GDM1 (cell line): ENCODE results near the gene ERBB4.

ENCODE experiments used
- DNase-seq: peaks from one replicate; lab custom pipeline; 2025; lab: John Stamatoyannopoulos, UW

The ERBB4 gene

DNA sequence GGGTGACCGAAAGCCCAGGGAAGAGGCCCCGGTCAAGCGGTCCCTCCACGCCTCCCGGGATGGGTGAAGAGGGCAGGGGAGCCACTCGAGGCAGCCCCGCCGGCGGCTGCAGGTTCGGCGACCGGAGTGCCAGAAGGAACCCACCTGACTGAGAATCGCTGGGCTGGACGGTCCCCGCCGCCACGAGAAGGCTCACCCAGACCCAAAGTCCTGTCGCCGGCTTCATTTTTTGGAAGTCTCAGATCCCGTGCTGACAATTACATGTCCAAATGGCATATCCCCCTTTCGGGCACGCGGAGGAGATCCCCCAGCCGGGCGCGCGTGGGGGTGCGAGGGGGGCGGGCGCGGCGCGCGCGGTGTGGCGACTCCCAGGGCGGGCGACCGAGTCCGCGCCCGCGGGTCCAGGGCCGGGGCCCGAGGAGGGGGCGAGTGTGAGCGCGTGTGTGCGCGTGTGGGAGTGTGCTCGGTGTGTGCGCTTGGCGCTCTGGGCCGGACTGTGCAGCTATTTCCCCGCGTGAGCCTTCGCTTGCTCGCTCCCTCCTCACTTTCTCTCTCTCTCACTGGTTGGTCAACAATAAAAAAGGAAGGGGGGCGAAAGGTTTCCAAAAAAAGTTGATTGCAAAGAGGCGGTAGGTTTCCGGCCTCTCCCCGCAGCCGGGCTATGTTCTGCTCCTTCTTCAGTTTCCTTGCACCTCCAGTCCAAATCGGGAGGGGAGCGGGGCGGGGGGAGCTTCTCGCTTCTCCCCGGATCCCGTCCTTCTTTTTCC is at the start of gene ERBB4:
Gene ERBB4, minus strand, starts transcription at position 498 of the 767 bp plus-strand sequence. Its CDS starts 272 bp downstream, at position 226.
- no peak for DNase-seq

- no peak for DNase-seq
Measured at GRCh38 chr2:212580117-212580516, 41.5 kb upstream of the ERBB4 start.

DNA sequence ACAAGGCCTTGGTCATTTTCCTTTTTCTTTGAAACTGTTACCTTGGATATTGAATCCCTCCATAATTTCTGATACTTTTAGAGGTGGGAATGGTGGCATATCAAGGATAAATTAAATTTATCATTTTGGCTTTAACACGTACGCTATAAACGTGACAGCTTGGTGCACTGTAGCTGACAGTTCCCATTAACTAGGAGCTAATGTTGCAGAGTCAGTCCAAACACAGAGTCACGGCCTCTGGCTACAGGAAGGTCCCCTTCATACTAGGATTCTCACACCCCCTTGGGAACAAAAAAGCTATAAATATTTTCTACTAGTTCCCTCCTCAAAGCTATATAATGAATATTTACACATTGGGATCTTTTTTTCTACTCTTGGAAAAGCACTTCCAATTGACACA is 17.7 kb upstream of the ERBB4 start:
- no peak for DNase-seq

DNA sequence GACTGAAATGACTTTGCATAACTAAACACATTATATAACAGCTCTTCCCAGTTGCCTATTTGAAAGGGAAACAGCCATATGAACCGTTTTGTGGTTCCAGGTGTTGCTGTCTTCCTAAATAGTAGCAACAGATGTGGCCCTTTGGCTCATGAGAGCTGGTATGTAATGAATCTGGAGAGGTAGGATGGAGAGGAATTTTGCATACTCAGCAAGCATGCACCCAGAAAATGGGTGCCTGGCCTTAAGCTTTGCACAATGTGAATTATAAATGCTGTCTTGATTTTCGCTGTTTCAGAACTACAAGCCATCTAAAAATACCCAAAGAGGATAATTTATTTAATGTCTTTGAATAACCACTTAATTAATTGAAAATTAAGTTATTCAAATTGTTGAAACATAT is 15.6 kb upstream of the ERBB4 start:
- no peak for DNase-seq

- no peak for DNase-seq
Measured at GRCh38 chr2:212549941-212550340, 11.3 kb upstream of the ERBB4 start.

DNA sequence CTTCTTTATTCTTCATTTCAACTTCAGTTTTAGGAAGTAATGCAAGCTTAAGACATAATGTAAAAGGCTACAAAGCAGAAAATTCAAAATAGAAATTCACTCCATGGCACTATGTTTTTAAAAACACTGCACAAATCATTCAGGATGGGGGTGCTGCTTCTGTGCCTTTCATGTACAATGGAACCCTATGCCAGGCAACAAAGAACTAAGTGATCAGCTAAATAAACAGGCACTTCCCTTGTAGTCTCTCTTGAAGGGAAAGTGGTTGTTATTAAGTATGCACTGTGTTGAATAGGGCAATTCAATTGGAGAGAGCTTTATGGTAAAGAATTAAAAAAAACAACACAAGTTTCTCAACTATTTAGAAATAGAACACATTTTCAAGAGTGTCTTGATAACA is 10.9 kb upstream of the ERBB4 start:
- no peak for DNase-seq

DNA sequence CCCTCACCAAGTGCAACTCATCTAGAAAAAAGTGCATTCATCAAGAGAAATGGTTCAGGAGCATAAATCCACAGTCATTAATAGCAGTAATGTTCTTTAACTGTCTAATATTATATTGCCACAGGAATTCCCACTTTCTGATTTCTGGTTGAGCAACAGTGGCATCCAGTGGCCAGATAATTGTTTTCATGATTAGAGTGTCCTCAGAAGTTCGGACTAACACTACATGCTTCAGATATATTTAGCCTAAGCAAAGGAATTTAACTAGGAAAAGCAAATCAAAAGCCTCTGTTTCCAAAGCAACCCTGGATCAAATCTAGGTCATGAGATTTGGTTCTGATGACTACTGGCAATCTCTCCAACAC is 9.8 kb upstream of the ERBB4 start:
- no peak for DNase-seq

DNA sequence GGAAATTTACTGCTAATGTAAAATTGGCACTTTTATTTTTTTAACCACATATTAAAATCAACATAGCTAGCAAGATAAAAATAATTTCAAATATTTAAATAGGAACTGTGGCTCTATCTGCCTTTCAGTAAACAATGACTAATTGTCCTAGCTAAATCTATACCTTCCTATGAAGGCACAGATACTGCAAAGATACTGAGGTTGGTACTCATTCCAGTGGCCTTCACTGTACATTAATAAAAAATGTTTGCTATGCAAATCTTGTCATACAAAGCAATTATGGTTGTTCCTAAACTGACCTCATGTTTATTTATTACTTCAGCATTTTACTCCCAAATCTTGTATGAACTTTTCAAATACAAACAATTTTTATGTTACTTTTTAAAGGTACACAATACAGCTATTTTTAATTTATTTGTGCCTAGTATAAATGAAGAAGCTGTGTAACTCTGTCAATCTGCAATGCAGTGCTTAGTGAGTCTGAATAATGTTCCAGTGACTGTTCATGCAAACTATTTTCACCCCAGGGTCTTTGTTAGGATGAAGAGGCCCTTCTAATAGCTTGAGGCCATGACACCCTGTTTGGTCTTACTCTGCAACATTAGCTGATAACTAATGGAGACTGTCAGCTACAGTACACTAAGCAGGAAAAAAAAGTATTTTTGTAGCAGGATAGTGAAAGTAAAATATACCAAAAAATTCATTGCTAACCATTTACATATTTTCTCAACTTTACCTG is 9.3 kb upstream of the ERBB4 start:
- no peak for DNase-seq

GRCh38 chr2:212546669-212547068 is 8.1 kb upstream of the ERBB4 start:
- DNase-seq: no peak

GRCh38 chr2:212540341-212540740 is 1.7 kb upstream of the ERBB4 start:
- DNase-seq: no peak

DNA sequence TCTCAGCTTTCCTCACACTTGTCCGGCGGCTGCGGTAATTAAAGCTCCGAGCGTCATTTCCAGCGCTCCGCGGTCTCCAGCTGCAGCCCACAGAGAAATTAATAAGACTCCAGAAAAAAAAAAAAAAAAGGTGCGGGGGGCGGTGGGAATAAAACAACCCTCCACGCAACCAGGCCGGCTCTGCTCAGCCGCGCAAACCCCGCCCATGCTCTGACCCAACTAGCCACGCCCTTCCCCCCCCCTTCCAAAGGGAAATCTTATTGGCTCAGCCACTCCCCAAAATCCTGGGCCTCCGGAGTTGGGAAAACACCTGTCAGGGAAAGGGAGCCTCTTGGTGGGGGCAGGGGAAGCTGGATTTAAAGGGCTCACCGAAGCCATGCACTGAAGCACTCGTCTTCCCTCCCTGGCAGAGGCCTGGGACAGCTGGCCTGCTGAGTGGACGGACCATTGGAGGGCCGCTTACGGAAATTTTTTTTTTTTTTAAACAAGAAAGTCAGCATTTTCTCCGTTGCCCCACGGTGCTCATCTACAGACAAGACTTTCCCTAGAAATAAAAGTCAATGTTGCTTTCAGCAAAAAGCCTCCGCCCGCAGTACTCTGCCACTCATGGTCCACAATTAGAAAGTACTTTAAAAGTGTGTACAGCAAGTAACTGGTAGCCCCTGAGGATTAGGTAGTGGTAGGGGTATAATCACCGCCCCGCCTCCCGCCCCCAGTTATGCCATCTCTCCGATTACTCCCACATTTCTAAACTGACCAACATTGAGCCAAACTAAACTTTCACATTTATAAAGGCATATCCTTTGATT is 674 bp upstream of the ERBB4 start:
- DNase-seq: no peak

DNA sequence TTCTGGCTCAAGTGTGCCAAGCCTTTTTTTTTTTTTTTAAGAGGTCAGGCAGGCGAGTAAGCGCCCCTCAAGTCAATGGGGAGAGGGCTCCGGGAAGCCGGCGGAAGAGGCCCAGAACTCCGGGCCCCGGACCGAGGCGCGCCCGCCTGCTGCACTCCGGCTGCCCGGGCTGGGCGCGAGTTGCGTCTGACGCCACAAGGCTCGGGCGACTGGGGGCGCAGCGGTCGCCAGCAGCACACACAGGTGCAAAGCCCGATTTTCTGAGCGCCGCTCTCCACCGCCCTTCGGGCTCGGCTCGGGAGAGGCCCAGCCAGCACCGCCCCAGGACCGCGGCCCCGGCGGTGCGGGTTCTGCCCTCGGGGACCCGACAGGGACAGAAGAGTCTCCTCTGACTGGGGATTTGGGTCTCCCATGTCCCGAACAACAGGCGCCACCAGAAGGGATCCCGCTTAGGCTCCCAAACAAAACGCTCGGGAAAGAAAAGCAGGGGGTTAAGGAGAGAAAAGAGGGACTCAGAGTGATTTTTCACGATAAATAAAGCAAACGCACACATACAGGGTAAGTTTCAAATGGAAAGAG is 787 bp downstream of the ERBB4 start:
- DNase-seq: no peak

DNA sequence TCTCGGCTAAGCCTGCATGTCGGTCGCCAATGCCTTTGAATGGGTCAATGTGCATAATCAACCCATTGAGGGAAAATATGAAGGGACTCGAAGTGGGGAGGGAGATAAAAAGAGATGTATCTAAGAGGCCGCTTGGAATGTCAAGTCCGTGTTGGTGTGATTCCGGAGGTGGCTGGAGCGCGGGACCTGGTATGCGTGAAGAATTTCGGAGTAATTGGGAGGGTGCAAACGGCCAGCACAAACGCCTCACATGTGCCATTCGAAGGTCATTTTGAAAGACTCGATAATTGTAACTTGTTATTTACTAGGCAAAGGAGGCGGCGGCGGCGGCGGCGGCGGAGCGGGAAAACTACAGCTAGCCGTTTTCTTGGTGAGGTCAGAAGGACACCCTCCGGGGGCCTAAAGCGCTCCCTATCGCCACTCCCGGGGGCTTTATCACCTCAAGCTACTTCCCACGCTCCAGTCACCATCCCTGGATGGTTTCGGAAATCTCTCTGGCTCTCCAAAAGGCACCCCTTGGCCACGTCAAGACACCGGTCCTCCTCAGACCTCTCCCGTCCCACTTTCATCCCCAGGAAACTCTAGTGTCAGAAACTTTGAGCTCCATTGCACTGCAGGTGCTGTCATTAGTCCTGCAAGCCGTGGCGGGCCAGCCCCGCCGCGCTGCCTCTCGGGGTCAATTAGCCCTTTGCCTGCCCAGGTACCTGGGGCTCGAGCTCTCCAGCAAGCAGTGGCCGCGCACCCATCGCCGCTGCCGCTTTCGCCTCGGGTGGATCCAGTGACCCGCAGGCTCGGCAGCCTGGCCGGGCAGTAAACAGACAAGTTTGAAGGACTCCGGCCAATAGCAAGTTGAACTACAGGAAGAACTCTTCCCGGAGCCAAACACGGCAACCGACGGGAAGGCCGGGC is 1.5 kb downstream of the ERBB4 start:
- DNase-seq: no peak

- DNase-seq: no peak
Measured at GRCh38 chr2:212535996-212536816, 2.4 kb downstream of the ERBB4 start.

DNA sequence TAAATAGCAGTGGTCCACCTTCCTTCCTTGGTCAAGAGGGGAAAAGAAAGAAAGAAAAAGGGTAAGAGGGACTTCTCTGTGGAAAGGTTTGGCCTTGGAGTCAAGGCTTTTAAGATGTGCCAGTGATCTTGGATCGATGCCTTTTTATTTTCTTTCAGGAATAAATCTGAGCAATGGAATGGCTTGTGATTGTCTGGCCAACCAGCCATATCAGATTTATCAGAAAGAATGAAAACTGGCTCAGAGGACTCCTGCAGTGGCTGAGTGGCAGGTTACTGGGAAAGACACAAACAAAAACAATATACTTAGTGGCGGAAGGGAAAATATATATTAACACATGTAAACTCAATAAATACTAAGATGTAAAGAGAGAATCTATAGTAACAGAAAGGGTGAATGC is 4.3 kb downstream of the ERBB4 start:
- DNase-seq: no peak

DNA sequence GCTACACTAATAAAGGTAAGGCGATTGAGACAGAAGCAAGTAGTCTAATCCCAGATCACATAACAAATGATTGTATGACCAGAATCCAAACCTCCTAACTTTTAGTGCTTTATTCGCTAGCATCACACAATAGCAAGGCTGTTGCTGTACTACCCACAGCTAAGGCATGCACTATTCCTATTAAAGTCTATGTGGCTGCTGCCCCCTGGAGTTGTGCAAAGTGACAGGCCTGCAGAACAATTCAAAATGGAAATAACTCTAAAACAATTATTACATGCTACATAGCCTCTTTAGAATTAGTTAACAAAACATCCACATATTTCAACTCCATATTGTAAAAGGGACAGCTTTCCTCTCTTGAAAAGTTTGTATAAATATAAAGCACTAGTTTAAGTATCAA is 6.0 kb downstream of the ERBB4 start:
- no peak for DNase-seq

DNA sequence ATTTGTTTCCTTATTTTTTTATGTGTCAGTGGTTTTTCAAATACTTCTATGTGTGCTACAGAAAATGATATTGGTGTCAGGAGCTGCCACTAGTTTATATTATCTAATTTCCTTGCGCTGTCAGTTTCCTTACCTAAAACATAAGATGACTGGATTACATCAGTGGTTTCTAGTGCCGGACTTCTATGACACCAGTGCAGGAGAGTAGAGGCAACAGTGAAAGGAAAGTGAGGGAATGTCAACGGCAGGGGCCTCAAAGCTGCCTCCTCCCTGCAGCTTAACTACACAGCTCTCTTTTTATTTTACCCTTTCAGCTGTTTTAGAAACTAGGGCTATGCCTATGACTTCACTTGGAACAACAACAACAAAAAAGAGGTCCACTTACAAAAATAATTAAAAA is 6.5 kb downstream of the ERBB4 start:
- no peak for DNase-seq

GRCh38 chr2:212531499-212531898 is 7.1 kb downstream of the ERBB4 start:
- no peak for DNase-seq

GRCh38 chr2:212530991-212531390 is 7.6 kb downstream of the ERBB4 start:
- DNase-seq: no peak

GRCh38 chr2:212530373-212530772 is 8.2 kb downstream of the ERBB4 start:
- DNase-seq: no peak
